Coronary artery (tissue), 2 donors: ENCODE data around the gene KCND2.

Experiments
- DNase-seq: peaks from one replicate; pipeline ENCODE4 v3.0.0-alpha.2; 2017; ENCODE audit warnings: low spot score
- H3K27ac ChIP-seq, 2 donors: fragments of 200-600 bp; sonication (generic); one replicate each; pipeline ENCODE4 v1.5.1; 2016 to 2019
- H3K4me3 ChIP-seq: fragments of 200-600 bp; sonication (generic); 2 replicates; pipeline ENCODE4 v1.5.1; 2016; ENCODE audit warnings: mild to moderate bottlenecking, moderate library complexity
- CTCF ChIP-seq: fragments of 200-600 bp; sonication (generic); IDR thresholded peaks from one replicate; pipeline ENCODE4 v1.5.1; 2019; ENCODE audit warnings: antibody characterized with exemption

Gene KCND2

GRCh38 chr7:120662291-120662690, 389.3 kb downstream of the KCND2 start:
- no peak for DNase-seq
- H3K27ac ChIP-seq: no peak overlapping the region
- no peak overlapping the region for H3K4me3 ChIP-seq
- TF ChIP-seq CTCF: no peak

GRCh38 chr7:120665068-120665467, 392.1 kb downstream of the KCND2 start:
- no peak overlapping the region for H3K4me3 ChIP-seq
- no peak for DNase-seq
- H3K27ac ChIP-seq: no peak overlapping the region
- TF ChIP-seq CTCF: no peak

GRCh38 chr7:120675076-120675475, 402.1 kb downstream of the KCND2 start:
- H3K27ac ChIP-seq: no peak overlapping the region
- TF ChIP-seq CTCF: no peak
- no peak for DNase-seq

GRCh38 chr7:120677535-120677934, 404.6 kb downstream of the KCND2 start:
- no peak for DNase-seq
- Histone ChIP-seq H3K27ac (no peak overlapping the region), H3K4me3 (no peak overlapping the region)
- TF ChIP-seq CTCF: no peak

More at GRCh38 chr7:120675076-120675475, 402.1 kb downstream of the KCND2 start:
- H3K4me3 ChIP-seq: no peak overlapping the region

GRCh38 chr7:120680985-120681384, 408.0 kb downstream of the KCND2 start:
- TF ChIP-seq CTCF: no peak
- H3K27ac ChIP-seq: no peak overlapping the region
- no peak overlapping the region for H3K4me3 ChIP-seq
- DNase-seq: no peak

GRCh38 chr7:120684463-120684862, 411.5 kb downstream of the KCND2 start:
- TF ChIP-seq CTCF: no peak
- Histone ChIP-seq H3K4me3 (no peak overlapping the region), H3K27ac (no peak overlapping the region)
- DNase-seq: no peak

GRCh38 chr7:120691915-120692314, 418.9 kb downstream of the KCND2 start:
- H3K27ac ChIP-seq: no peak overlapping the region
- DNase-seq: no peak
- TF ChIP-seq CTCF: no peak
- no peak overlapping the region for H3K4me3 ChIP-seq
